GM12878 (cell line): ENCODE results near the gene POC5. TPM values are rescaled to one million over a fixed set of nuclear protein-coding genes. Genes with fewer than 3 reads are reported as not detected.

Experiments used
- ATAC-seq: fragments of 200-7000 bp; cut with Tn5 transposase; 3 replicates; pipeline ENCODE4 v1.9.1; 2020; ENCODE audit warnings: mild to moderate bottlenecking, moderate library complexity
- BruUV-seq: library from RNA; stranded (reverse); fragments of 400-500 nt; replicated peaks from 2 replicates; lab custom pipeline; 2021; lab: Mats Ljungman, UMichigan
- CTCF ChIA-PET: fragments of 300-600 bp; sonication (Branson Sonifier 250); formaldehyde crosslinking; extraction: SDS; loops from one replicate; lab custom pipeline; 2021; ENCODE audit warnings: inconsistent platforms; lab: Yijun Ruan, JAX
- POLR2A ChIA-PET: fragments of 350-600 bp; formaldehyde crosslinking; extraction: SDS; loops from one replicate; lab custom pipeline; 2021; ENCODE audit warnings: inconsistent platforms; lab: Charles Lee
- RAD21 ChIA-PET: fragments of 300-600 bp; sonication (Branson Sonifier 250); formaldehyde crosslinking; loops from one replicate; lab custom pipeline; 2023; ENCODE audit warnings: antibody characterized with exemption; ENCODE audit not compliant: unreplicated experiment; lab: Charles Lee
- SMC1A ChIA-PET: fragments of 300-600 bp; sonication (Branson Sonifier 250); formaldehyde crosslinking; loops from one replicate; lab custom pipeline; 2023; ENCODE audit not compliant: unreplicated experiment, uncharacterized antibody; lab: Charles Lee
- DNase-seq: peaks from one replicate; pipeline ENCODE4 v3.0.0-alpha.2; 2011; ENCODE audit warnings: low read depth, low spot score
- FAIRE-seq: peaks from 3 replicates; lab custom pipeline; 2011; peaks lifted over from hg19 to GRCh38; lab: Jason Lieb, UNC
- H2AFZ ChIP-seq: 2 replicates; pipeline ENCODE4 v1.6.0; 2011; ENCODE audit warnings: low read depth, low read length, control low read depth; ENCODE audit not compliant: control insufficient read depth
- H3K27ac ChIP-seq: 2 replicates; pipeline ENCODE4 v1.5.1; 2011; ENCODE audit warnings: control low read depth; ENCODE audit not compliant: control insufficient read depth, insufficient read depth
- H3K27me3 ChIP-seq, 2 experiments: replicated peaks in 1 of 2; 2 replicates each; pipeline versions ENCODE4 v1.6.0 to v1.6.1; 2011; ENCODE audit warnings: low read length in 1 of 2; ENCODE audit not compliant: control insufficient read depth in 2 of 2, insufficient read depth in 2 of 2
- H3K36me3 ChIP-seq, 2 experiments: 2 replicates each; pipeline ENCODE4 v1.5.1; 2011; ENCODE audit warnings: low read length in 1 of 2; ENCODE audit not compliant: control insufficient read depth in 2 of 2, insufficient read depth in 2 of 2
- H3K4me1 ChIP-seq: 2 replicates; pipeline ENCODE4 v1.6.1; 2011; ENCODE audit warnings: mild to moderate bottlenecking, low read length, moderate library complexity, mixed read lengths; ENCODE audit not compliant: control insufficient read depth, insufficient read depth
- H3K4me2 ChIP-seq: 2 replicates; pipeline ENCODE4 v1.6.0; 2011; ENCODE audit warnings: control low read depth; ENCODE audit not compliant: control insufficient read depth, insufficient read depth
- H3K4me3 ChIP-seq: fragments of 200-600 bp; sonication (generic); 2 replicates; pipeline ENCODE4 v1.5.1; 2016
- H3K79me2 ChIP-seq: 2 replicates; pipeline ENCODE4 v1.6.0; 2011; ENCODE audit warnings: low read length; ENCODE audit not compliant: control insufficient read depth, insufficient read depth
- H3K9ac ChIP-seq: 2 replicates; pipeline ENCODE4 v1.8.0; 2011; ENCODE audit warnings: low read length, control low read depth, mixed read lengths; ENCODE audit not compliant: control insufficient read depth, insufficient read depth
- H3K9me3 ChIP-seq: replicated peaks from 3 replicates; pipeline ENCODE4 v1.5.1; 2011; ENCODE audit warnings: mild to moderate bottlenecking, low read length; ENCODE audit not compliant: control insufficient read depth, insufficient read depth
- H4K20me1 ChIP-seq: 2 replicates; pipeline ENCODE4 v1.6.0; 2011; ENCODE audit not compliant: control insufficient read depth, insufficient read depth
- CEBPB ChIP-seq, 2 experiments: fragments of 150-350 bp in 1 of 2; IDR thresholded peaks; 2 replicates each; pipeline ENCODE4 v1.6.1; 2012 to 2014; ENCODE audit warnings: low read depth in 2 of 2, low read length in 2 of 2, borderline replicate concordance in 1 of 2, inconsistent platforms in 1 of 2
- CHD2 ChIP-seq: IDR thresholded peaks from 2 replicates; pipeline ENCODE4 v1.6.1; 2011; ENCODE audit warnings: low read depth, low read length, improper control_type of control experiment, borderline replicate concordance
- IKZF2 ChIP-seq, 2 experiments: fragments of 450-650 bp; IDR thresholded peaks; 2 replicates each; pipeline ENCODE4 v1.6.1; 2017; ENCODE audit warnings: mild to moderate bottlenecking in 2 of 2, moderate library complexity in 2 of 2
- MEF2A ChIP-seq: IDR thresholded peaks from 2 replicates; pipeline ENCODE4 v1.6.1; 2011; ENCODE audit warnings: low read depth, mild to moderate bottlenecking, low read length, moderate library complexity; ENCODE audit not compliant: insufficient read depth
- NFYA ChIP-seq: IDR thresholded peaks from 2 replicates; pipeline ENCODE4 v1.6.1; 2011; ENCODE audit warnings: low read depth, mild to moderate bottlenecking, low read length, improper control_type of control experiment, borderline replicate concordance
- NR2C2 ChIP-seq: IDR thresholded peaks from 2 replicates; pipeline ENCODE4 v1.6.1; 2011; ENCODE audit warnings: borderline replicate concordance, low read depth; ENCODE audit not compliant: control insufficient read depth, insufficient read length
- RUNX3 ChIP-seq: IDR thresholded peaks from 2 replicates; pipeline ENCODE4 v1.6.1; 2012; ENCODE audit warnings: low read length, inconsistent platforms
- SMAD1 ChIP-seq: fragments of 450-650 bp; IDR thresholded peaks from 2 replicates; pipeline ENCODE4 v1.6.1; 2018; ENCODE audit warnings: mild to moderate bottlenecking, low read depth; ENCODE audit not compliant: partially characterized antibody
- SMARCA5 ChIP-seq: fragments of 450-650 bp; IDR thresholded peaks from 2 replicates; pipeline ENCODE4 v1.6.1; 2017; ENCODE audit warnings: mild to moderate bottlenecking
- SP1 ChIP-seq: IDR thresholded peaks from one replicate; pipeline ENCODE4 v1.6.1; 2011; ENCODE audit warnings: low read depth, low read length
- TARDBP ChIP-seq: IDR thresholded peaks from 2 replicates; pipeline ENCODE4 v1.6.1; 2016; ENCODE audit warnings: borderline replicate concordance
- TBL1XR1 ChIP-seq: IDR thresholded peaks from 2 replicates; pipeline ENCODE4 v1.6.1; 2012; ENCODE audit warnings: low read depth, low read length, improper control_type of control experiment
- TCF12 ChIP-seq: IDR thresholded peaks from 2 replicates; pipeline ENCODE4 v1.6.1; 2011; ENCODE audit warnings: low read depth, mild to moderate bottlenecking, low read length
- TCF7 ChIP-seq: IDR thresholded peaks from 2 replicates; pipeline ENCODE4 v1.6.1; 2014; ENCODE audit warnings: antibody characterized with exemption, borderline replicate concordance
- ZNF24 ChIP-seq: fragments of 450-650 bp; IDR thresholded peaks from 2 replicates; pipeline ENCODE4 v1.6.1; 2017; ENCODE audit warnings: antibody characterized with exemption, mild to moderate bottlenecking
- ZZZ3 ChIP-seq: IDR thresholded peaks from 2 replicates; pipeline ENCODE4 v1.6.1; 2011; ENCODE audit warnings: low read depth; ENCODE audit not compliant: control insufficient read depth, insufficient read length
- WGBS: methylation state at CpG from one replicate; pipeline ENCODE4 v1.1.6; 2016; ENCODE audit warnings: low lambda C conversion rate; ENCODE audit not compliant: insufficient replicate concordance, insufficient coverage; ENCODE audit errors: missing lambda C conversion rate; 5-methylcytosine and 5-hydroxymethylcytosine counted together
- in situ Hi-C: fragments of 300-500 bp; cut with MboI; formaldehyde crosslinking; loops from 9 replicates; pipeline ENCODE4 v1.14.3; 2018; ENCODE audit warnings: mixed read lengths
- intact Hi-C: fragments of 100-400 bp; cut with micrococcal nuclease; formaldehyde crosslinking; loops from one replicate; pipeline ENCODE4 v1.14.2; 2022; ENCODE audit not compliant: unreplicated experiment
- polyA plus RNA-seq, 11 experiments: library from polyadenylated mRNA; depleted of rRNA in 4 of 11; unstranded in 6 of 11; stranded (reverse) in 5 of 11; fragments of >200 nt; fragmentation: Nextera tagmentation in 4 of 11; fragmentation: Illumina TruSeq in 1 of 11; extraction: Ambion mirVana in 4 of 11; extraction: Trizol in 1 of 11; gene quantifications; 1 replicate in 1 of 11; 2 replicates in 10 of 11; pipeline versions ENCODE4 v1.2.1 to v1.2.3, GENCODE V29; 2011 to 2016; ENCODE audit warnings: inconsistent platforms in 2 of 11, missing spikeins in 2 of 11, low read depth in 1 of 11
- total RNA-seq, 4 experiments: library from RNA; depleted of rRNA in 3 of 4; stranded (reverse); fragments of >200 nt in 3 of 4; fragmentation: Illumina TruSeq in 1 of 4; extraction: Trizol in 1 of 4; gene quantifications; 2 replicates each; pipeline versions ENCODE4 v1.2.1 to v1.2.3, GENCODE V29; 2013 to 2021
- TF ChIP-seq, protein P1 (sequence below): fragments of 450-650 bp; IDR thresholded peaks from 2 replicates; pipeline ENCODE4 v1.6.1; 2017; ENCODE audit warnings: borderline replicate concordance
- TF ChIP-seq, protein P2 (sequence below): IDR thresholded peaks from 2 replicates; pipeline ENCODE4 v1.6.1; 2012; ENCODE audit warnings: low read length, inconsistent platforms
- TF ChIP-seq, protein P3 (sequence below): fragments of 450-650 bp; IDR thresholded peaks from 2 replicates; pipeline ENCODE4 v1.6.1; 2017; ENCODE audit warnings: low read depth, mild to moderate bottlenecking, moderate library complexity

Gene POC5
- total and polyA plus RNA-seq, 10 of the 15 experiments (the other 5 are each of a cell fraction or from before 2014, with no cell fraction given) = 13.1 to 25.6 (median 21.8) TPM

DNA sequence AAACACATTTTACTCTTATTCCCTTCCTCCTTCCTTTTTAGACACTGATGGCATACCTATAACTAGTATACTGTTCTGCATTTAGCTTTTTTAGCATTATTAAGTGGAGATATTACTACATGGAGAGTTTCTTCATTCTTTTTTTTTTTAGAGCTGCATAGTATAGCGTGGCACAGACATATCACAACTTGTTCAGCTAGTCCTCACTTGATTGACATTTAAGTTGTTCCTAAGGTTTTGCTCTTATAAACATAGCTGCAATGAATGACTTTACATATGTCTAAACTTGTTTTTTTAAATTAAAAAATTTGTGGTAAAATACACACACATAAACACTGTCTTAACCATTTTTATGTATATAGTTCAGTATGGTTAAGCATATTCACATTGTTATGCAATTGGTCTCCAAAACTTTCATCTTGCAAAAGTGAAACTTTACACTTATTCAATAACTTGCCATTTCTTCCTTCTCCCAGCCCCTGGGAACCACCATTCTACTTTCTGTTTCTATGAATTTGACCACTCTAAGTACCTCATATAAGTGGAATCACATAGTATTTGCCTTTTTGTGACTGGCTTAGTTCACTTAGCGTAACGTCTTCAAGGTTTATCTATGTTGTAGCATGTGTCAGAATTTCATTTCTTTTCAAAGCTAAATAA, 57.3 kb downstream of the POC5 start:
- intact Hi-C loops = loop anchor here (10.0 kb wide), 1 partner anchor 245 kb away; no protein-coding TSS in a partner anchor
- H2AFZ ChIP-seq = no peak overlapping the region; the same call in 1 of the 2 replicates
- H3K27me3 ChIP-seq = no peaks in the 10 kb centered on the region
- no peaks in the 10 kb centered on the region for H3K9me3 ChIP-seq
- RAD21 ChIA-PET = interaction anchor here (0.9 to 4.6 kb wide), 5 partner anchors 9 to 151 kb away, joined by 3 to 19 read pairs (median 5); no protein-coding TSS in a partner anchor
- H3K4me3 ChIP-seq = 0 out of 2 replicates have a peak overlapping the region, but pooled peaks have one; percentile 8
- no peaks in the 10 kb centered on the region for H4K20me1 ChIP-seq
- TF ChIP-seq ZNF24 (peak; percentile 80), NR2C2 (no peak), CHD2 (no peak), CEBPB (IDR thresholded peaks at IDR 0.05; ENCODE audit: borderline replicate concordance in 1 of 2, low read depth in 2 of 2, low read length in 2 of 2) (no peak), TARDBP (no peak), MEF2A (no peak), SMAD1 (no peak), SMARCA5 (no peak), IKZF2 (IDR thresholded peaks at IDR 0.05) (peak in 1 of 2 experiments; percentile 27; a peak in 2 of 4 replicates), NFYA (no peak), TCF12 (no peak), ZZZ3 (no peak), RUNX3 (peak; percentile 55; the same call in 1 of the 2 replicates), TCF7 (no peak), SP1 (no peak), TBL1XR1 (no peak)
- TF ChIP-seq, protein P1, sequence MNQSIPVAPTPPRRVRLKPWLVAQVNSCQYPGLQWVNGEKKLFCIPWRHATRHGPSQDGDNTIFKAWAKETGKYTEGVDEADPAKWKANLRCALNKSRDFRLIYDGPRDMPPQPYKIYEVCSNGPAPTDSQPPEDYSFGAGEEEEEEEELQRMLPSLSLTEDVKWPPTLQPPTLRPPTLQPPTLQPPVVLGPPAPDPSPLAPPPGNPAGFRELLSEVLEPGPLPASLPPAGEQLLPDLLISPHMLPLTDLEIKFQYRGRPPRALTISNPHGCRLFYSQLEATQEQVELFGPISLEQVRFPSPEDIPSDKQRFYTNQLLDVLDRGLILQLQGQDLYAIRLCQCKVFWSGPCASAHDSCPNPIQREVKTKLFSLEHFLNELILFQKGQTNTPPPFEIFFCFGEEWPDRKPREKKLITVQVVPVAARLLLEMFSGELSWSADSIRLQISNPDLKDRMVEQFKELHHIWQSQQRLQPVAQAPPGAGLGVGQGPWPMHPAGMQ = no peak
- TF ChIP-seq, protein P2, sequence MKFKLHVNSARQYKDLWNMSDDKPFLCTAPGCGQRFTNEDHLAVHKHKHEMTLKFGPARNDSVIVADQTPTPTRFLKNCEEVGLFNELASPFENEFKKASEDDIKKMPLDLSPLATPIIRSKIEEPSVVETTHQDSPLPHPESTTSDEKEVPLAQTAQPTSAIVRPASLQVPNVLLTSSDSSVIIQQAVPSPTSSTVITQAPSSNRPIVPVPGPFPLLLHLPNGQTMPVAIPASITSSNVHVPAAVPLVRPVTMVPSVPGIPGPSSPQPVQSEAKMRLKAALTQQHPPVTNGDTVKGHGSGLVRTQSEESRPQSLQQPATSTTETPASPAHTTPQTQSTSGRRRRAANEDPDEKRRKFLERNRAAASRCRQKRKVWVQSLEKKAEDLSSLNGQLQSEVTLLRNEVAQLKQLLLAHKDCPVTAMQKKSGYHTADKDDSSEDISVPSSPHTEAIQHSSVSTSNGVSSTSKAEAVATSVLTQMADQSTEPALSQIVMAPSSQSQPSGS = peak; percentile 16; the same call in 1 of the 2 replicates
- TF ChIP-seq, protein P3, sequence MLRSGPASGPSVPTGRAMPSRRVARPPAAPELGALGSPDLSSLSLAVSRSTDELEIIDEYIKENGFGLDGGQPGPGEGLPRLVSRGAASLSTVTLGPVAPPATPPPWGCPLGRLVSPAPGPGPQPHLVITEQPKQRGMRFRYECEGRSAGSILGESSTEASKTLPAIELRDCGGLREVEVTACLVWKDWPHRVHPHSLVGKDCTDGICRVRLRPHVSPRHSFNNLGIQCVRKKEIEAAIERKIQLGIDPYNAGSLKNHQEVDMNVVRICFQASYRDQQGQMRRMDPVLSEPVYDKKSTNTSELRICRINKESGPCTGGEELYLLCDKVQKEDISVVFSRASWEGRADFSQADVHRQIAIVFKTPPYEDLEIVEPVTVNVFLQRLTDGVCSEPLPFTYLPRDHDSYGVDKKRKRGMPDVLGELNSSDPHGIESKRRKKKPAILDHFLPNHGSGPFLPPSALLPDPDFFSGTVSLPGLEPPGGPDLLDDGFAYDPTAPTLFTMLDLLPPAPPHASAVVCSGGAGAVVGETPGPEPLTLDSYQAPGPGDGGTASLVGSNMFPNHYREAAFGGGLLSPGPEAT = no peak
- in situ Hi-C loops = no loop called here
- H3K4me2 ChIP-seq = peak overlapping the region; percentile 77
- H3K9ac ChIP-seq = no peak overlapping the region
- 40% methylated on average over 3 of the region's 3 CpGs for WGBS
- FAIRE-seq = peak; percentile 44
- DNase-seq = no peak
- ATAC-seq = peak; percentile 71
- H3K27ac ChIP-seq = peak overlapping the region; percentile 38
- SMC1A ChIA-PET = interaction anchor here (0.6 to 2.9 kb wide), 8 partner anchors 9 to 600 kb away, joined by 3 to 16 read pairs (median 4); no protein-coding TSS in a partner anchor
- BruUV-seq = no TSS peak
- H3K36me3 ChIP-seq = no peaks in the 10 kb centered on the region
- H3K4me1 ChIP-seq = peaks cover 11% of the 10 kb centered on the region; the same call in 1 of the 2 replicates
- POLR2A ChIA-PET = no interaction called here
- H3K79me2 ChIP-seq = no peaks in the 10 kb centered on the region
- CTCF ChIA-PET = interaction anchor here (0.7 to 2.4 kb wide), 5 partner anchors 9 to 596 kb away, joined by 3 to 13 read pairs (median 4); no protein-coding TSS in a partner anchor
